Fibroblast of skin of left biceps (primary cell): ENCODE data around the gene RAP2A.

Source experiments
- DNase-seq, 2 experiments: peaks; one replicate each; pipeline ENCODE4 v3.0.0-alpha.2; 2013; ENCODE audit warnings: low read depth in 2 of 2

The RAP2A gene

GRCh38 chr13:97495678-97496077, 61.7 kb downstream of the RAP2A start:
- no peak for DNase-seq

GRCh38 chr13:97496511-97496910, 62.5 kb downstream of the RAP2A start:
- DNase-seq: no peak

- no peak for DNase-seq
These were observed 63.4 kb downstream of the RAP2A start for GRCh38 chr13:97497400-97497799.

GRCh38 chr13:97498419-97498818, 64.5 kb downstream of the RAP2A start:
- DNase-seq: no peak

- no peak for DNase-seq
These were observed 65.2 kb downstream of the RAP2A start for GRCh38 chr13:97499181-97499580.

- DNase-seq: no peak
These were observed 68.2 kb downstream of the RAP2A start for GRCh38 chr13:97502181-97502580.

GRCh38 chr13:97502706-97503105, 68.7 kb downstream of the RAP2A start:
- no peak for DNase-seq

- no peak for DNase-seq
These were observed 71.0 kb downstream of the RAP2A start for GRCh38 chr13:97505017-97505416.

- peak; percentile 52 to 58 for DNase-seq
These were observed 72.5 kb downstream of the RAP2A start for GRCh38 chr13:97506511-97506910.

GRCh38 chr13:97512732-97513131, 78.8 kb downstream of the RAP2A start:
- no peak for DNase-seq

- DNase-seq: no peak
These were observed 81.7 kb downstream of the RAP2A start for GRCh38 chr13:97515643-97516042.

GRCh38 chr13:97517967-97518366, 84.0 kb downstream of the RAP2A start:
- no peak for DNase-seq
